Amniotic epithelial cell (primary cell): ENCODE data around the gene MRPL40.
"Not testable (repeated sequence)": the region's sequence is repeated elsewhere in the genome, so short reads cannot be mapped to it uniquely, and the experiment has no call there.

Experiments used
- DNase-seq: peaks from one replicate; pipeline ENCODE4 v3.0.0-alpha.2; 2010; ENCODE audit warnings: low read depth

The MRPL40 gene

GRCh38 chr22:19442166-19442565 is 9.8 kb downstream of the MRPL40 start:
- DNase-seq, result peak; percentile 79

DNA sequence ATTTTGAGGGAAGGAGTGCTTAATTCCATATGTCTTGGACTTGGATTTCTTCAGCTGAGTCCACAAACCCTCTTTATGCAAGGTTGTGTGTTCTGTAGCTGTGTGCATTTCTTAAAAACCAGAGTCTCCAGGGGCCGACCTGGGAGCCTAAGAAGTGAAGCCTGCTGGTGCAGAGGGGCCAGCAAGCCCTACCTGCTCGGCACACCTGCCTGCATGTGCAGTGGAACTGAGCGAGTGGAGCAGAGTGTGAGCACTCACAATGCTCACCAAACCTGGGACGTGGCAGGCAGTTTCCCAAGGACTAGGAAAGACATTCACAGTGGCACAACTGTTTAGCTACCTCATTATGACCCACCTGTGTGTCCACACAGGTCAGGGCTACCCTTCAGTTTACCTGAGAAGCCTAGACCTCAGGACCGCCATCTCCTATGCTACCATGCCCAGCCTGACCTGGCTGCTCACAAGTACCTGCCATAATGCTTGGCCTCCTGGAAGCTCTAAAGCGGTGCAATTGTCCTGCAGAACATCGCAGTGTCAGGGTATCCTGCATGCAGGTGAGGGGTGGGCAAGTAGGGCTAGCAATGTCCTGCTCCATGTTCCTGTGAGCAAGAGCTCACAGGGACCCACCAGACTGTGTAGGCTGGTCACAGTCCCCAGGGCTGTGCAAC is 11.3 kb downstream of the MRPL40 start:
- DNase-seq, result no peak

DNA sequence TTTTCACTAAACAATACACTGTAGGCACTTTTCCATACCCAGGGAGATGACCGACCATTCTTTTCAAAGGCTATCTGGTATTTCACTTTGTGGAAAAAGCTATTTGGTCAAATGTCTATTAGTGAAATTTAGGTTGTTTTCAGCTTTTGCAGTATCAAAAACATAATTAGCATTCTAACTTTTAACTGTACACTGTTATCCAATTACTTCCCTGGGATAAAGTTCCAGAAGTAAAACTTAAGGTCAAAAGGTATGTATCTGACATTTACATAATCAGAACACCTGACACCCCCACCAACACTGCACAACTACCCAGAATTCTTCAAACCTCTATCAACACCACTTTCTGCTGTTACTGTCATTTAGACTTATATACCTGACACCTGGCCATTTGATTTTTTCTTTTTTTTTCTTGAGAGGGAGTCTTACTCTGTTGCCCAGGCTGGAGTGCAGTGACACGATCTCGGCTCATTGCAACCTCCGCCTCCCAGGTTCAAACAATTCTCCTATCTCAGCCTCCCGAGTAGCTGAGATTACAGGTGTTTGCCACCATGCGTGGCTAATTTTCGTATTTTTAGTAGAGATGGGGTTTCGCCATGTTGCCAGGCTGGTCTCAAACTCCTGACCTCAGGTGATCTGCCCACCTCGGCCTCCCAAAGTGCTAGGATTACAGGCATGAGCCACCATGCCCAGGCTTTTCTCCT is 13.1 kb downstream of the MRPL40 start:
- DNase-seq, result not testable (repeated sequence)

DNA sequence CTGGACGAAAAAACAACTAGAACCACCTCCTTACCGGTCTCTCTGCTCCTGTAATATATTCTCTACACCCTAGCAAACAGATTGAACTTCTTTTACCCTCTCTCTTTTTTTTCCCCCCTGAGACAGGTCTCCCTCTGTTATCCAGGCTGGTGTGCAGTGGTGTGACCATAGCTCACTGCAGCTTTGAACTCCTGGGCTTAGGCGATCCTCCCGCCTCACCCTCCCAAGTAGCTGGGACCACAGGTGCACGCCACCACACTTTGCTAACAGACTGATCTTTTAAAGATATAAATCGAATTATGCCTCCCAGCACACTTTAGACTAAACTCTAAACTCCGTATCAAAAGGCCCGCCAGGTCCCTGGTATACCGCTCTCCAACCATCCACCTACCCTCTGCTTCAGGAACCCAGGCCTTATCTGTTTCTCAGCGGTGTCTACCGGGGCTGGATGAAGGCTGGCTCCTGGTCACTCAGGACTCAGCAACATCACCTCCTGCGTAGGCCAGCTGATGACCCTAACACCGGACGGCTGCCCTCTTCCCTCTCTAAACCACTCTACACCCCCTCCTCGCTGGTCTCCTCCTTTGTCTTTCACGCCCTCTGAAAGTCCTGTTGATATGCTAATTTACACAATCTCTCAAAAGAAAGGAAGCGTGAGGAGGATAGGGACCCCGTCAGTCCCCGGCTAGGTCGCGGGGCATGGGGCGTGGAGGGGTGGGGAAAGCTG is 14.4 kb downstream of the MRPL40 start:
- peak; percentile 11 for DNase-seq

- peak; percentile 90 for DNase-seq
Measured at GRCh38 chr22:19447330-19448075, 15.2 kb downstream of the MRPL40 start, which contains the start of gene C22orf39. TSS of gene C22orf39 (minus strand) at chr22:19447711. CDS start at chr22:19447688, 23 bp downstream.

DNA sequence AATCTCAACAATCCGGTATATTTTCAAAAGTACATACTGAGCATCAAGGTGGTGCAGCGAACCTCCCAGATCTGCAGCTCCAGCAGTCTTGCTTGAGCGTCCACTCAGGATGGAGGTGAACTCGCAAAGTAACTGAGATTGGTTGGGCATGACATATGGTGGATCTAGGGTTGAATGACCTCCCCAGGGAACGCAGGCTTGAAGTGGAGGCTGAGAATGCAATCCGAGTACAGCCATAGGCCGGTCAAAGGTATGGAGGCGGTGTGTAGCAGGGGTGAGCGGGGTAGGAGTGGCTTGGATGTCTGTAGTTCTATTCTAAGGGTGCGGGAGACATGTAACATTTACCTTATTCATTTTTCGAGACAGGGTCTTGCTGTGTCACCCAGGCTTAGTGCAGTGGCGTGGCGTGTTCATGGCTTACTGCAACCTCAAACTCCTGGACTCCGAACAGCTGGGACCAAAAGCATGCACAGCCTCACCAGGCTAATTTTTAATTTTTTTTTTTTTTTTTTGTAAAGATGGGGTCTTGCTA is 15.8 kb downstream of the MRPL40 start:
- peak; percentile 65 for DNase-seq

GRCh38 chr22:19448739-19449421 is 16.5 kb downstream of the MRPL40 start:
- DNase-seq, result no peak

- no peak for DNase-seq
Measured at GRCh38 chr22:19449422-19449767, 17.1 kb downstream of the MRPL40 start.

DNA sequence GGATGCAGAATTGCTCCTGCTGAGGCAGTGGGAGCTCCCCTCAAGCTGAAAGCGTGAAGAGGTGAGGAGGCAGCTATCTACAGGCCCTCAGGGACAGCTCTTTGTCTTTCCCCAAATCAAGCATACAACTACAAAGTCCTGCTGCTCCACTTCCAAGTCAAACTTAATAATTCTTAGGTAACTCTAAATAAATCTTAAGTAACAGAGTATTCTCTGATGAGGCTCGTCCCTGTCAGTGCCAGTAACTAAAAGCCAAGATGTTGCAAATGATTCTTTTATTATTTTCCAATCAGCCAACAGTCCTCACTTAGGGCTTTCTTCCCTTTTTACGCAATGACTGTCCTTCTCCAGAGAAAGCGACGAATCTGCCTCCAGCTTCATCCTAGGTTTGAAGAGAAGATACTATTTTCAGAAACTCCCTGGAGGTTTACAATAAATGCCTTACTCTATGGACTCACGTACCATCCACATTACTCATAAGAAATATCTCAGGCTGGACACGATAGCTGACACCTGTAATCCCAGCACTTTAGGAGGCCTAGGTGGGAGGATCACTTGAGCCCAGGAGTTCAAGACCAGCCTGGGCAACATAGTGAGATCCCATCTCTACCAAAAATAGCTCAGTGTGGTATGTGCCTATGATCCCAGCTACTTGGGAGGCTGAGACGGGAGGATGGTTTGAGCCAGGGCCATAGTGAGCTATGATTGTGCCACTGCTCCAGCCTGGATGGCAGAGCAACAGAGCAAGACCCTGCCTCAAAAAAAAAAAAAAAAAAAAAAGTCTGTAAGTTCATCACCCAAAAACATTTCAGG is 18.2 kb downstream of the MRPL40 start:
- DNase-seq, result no peak

GRCh38 chr22:19451570-19451969 is 19.2 kb downstream of the MRPL40 start:
- DNase-seq, result no peak

DNA sequence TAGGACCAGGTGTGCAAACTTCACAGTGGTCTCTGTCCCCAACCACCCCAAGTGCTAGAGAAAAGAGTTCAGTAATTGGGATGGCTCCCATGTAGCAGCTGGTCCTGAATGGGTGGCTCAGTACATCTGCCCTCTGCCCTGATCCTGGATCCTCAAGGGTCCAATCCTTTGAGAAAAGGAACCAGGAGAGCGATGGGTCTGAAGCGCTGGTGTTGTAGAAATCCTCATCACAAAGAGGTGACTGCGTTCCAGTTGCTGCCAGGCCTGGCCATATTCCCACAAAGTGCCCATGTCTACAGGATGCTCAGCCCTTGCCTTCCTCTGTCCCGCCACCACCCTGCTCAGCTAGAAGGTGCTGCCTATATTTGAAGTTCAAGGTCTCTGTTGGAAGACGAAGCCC is 21.4 kb downstream of the MRPL40 start:
- no peak for DNase-seq

DNA sequence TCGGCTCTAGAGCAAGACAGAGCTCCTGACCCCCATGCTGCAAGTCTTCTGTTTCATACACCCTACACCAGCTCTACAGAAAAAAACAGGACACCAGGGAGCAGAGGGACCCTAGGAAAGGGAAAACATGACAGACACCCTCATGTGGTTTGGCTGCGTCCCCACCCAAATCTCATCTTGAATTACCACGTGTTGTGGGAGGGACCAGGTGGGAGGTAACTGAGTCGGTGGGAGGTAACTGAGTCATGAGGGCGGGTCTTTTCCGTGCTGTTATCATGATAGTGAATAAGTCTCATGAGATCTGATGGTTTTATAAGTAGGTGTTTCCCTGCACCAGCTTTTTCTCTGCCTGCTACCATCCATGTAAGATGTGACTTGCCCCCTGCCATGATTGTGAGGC is 21.8 kb downstream of the MRPL40 start:
- no peak for DNase-seq

DNA sequence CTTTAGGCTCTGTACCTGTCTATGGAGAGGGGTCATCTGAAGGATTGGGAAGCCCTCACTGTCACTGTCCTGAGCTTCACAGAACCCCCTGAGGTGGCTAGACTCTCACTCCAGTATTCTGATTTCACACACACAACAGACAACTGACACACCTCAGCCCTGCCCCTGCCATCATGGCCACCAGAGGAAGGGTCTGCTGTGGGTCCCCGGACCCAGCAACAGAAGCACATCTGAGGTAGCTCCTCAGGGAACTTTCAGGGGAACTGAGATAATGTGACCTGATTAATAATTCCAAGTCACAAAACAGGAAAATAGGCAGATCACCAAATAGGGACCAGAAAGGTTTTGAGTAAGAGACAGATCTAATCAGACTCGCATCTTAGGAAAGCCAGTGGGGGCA is 22.7 kb downstream of the MRPL40 start:
- DNase-seq, result no peak

GRCh38 chr22:19455585-19456370 is 23.4 kb downstream of the MRPL40 start:
- no peak for DNase-seq

GRCh38 chr22:19456541-19456940 is 24.2 kb downstream of the MRPL40 start:
- DNase-seq, result no peak

DNA sequence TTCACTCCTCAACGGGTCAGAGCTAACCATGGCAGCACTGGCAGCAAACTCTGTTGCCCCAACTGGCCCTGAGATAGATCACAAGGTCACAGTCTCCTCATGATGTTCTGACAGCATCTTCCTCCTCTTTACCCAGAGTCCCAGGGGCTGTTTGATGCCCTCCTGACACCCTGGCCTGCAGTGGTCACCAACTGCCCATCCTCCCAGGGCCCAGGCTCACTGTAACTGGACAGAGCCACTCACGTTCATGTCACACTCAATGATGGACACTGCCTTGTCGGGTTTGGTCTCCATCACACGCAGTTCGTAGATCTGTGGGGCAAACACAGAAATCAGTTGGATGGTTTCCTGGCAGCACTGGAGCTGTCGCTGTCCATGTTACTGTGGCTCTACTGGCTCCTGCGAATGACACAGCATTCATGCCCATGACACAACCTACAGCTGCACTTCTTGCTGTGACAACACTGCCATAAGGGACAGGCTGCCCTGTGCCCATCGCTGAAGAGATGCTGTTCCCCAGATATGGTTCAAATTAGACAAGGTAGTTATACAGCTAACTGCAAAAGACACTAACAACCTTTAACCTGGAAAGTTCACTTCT is 25.6 kb downstream of the MRPL40 start:
- DNase-seq, result no peak

- DNase-seq, result no peak
Measured at GRCh38 chr22:19460036-19460435, 27.7 kb downstream of the MRPL40 start.

GRCh38 chr22:19461506-19461905 is 29.2 kb downstream of the MRPL40 start:
- DNase-seq, result no peak

DNA sequence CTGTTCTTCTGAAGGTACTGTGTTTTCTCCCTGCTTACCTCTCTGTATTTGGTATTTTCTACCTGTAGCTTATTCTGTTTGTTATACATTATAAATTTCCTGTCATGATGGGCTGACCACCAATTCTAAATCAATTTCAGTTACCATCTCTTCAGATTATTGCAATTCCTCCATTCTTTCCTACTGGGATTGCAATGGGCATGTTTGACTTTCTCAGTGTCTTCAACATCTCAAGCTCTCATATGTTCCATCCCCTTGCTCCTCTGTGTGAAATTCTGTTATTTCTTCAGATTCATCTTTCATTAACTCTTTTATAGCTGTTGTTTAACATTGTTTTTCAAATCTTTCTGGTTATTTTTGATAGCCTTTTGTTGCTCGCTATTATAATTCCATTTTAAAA is 30.7 kb downstream of the MRPL40 start:
- no peak for DNase-seq
